ENCODE data around the gene PIK3R2. TPM values are rescaled to one million over a fixed set of nuclear protein-coding genes. Genes with fewer than 3 reads are reported as not detected.
A peak's percentile ranks its signal among the peaks of the same experiment; 100 is the strongest.

Gene PIK3R2
- total RNA-seq, 4 donors from 2014 or later = 19.7 to 45.4 (median 28.2) TPM

GRCh38 chr19:18135712-18136584 lies 17.0 kb upstream of the PIK3R2 start:
- DNase-seq = peak in 2 of 3 donors; percentile 88 to 89
- peak overlapping the region in 2 of 4 donors; percentile 59 to 71 for H3K27ac ChIP-seq

DNA sequence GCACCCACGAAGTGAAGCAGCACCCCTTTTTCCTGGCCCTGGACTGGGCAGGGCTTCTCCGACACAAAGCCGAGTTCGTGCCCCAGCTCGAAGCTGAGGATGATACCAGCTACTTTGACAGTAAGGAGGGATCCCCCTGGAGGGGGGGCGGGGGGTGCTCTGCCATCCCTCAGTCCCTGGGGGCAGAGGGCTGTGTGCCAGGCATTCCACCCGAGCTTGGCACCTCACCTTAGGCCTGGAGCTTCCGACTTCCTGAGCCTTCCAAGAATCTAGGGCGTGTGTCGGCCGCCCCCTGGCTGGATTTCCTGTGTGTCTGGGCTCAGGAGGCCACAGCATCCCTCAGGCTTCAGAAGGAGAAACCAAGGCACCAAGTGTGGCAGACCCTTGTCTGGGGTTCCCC lies 15.7 kb upstream of the PIK3R2 start:
- no peaks in the 10 kb centered on the region for H3K27me3 ChIP-seq
- DNase-seq = no peak
- no peaks in the 10 kb centered on the region for H3K9me3 ChIP-seq
- H3K27ac ChIP-seq = peak overlapping the region in 2 of 4 donors; percentile 59 to 71
- TF ChIP-seq POLR2A (IDR thresholded peaks at IDR 0.05) = no peak
- TF ChIP-seq CTCF (IDR thresholded peaks at IDR 0.05) = no peak
- H3K4me1 ChIP-seq = no peaks in the 10 kb centered on the region
- no peak overlapping the region for H3K4me3 ChIP-seq
- H3K36me3 ChIP-seq = peaks cover 0 to 75% (median 0%) of the 10 kb centered on the region in 3 donors

More at GRCh38 chr19:18135712-18136584, 17.0 kb upstream of the PIK3R2 start:
- no peaks in the 10 kb centered on the region for H3K4me1 ChIP-seq
- H3K9me3 ChIP-seq = no peaks in the 10 kb centered on the region
- no peak overlapping the region for H3K4me3 ChIP-seq
- TF ChIP-seq POLR2A (IDR thresholded peaks at IDR 0.05) (no peak), CTCF (IDR thresholded peaks at IDR 0.05) (no peak)
- peaks cover 0 to 75% (median 0%) of the 10 kb centered on the region in 3 donors for H3K36me3 ChIP-seq
- no peaks in the 10 kb centered on the region for H3K27me3 ChIP-seq

DNA sequence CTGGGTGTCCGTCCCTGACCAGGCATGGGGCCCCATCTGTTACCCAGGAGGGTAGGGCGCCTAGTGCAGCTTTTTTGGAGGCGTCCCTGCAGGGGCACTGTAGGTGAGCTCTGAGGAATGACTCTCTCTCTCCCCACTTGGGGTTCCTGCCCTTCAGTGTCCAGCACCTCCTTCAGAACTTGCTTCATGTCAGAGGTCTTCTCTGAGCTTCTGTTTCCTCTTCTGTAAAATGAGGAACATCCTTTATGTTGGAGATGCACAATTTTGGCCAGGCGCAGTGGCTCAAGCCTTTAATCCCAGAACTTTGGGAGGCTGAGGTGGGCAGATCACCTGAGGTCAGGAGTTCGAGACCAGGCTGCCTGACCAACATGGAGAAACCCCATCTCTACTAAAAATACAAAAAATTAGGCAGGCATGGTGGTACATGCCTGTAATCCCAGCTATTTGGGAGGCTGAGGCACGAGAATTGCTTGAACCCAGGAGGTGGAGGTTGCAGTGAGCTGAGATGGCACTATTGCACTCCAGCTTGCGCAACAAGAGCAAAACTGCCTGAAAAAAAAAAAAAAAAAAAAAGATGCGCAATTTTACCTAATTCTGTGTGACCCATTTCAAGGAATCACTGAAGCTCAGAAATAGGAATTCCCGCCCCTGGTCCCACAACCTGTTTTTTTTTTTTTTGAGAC lies 15.2 kb upstream of the PIK3R2 start:
- TF ChIP-seq CTCF (IDR thresholded peaks at IDR 0.05) = no peak
- no peak for TF ChIP-seq POLR2A (IDR thresholded peaks at IDR 0.05)
- Histone ChIP-seq H3K9me3 (no peaks in the 10 kb centered on the region), H3K4me1 (no peaks in the 10 kb centered on the region), H3K4me3 (no peak overlapping the region), H3K27ac (no peak overlapping the region), H3K36me3 (peaks cover 0 to 75% (median 0%) of the 10 kb centered on the region in 3 donors), H3K27me3 (no peaks in the 10 kb centered on the region)
- DNase-seq = no peak

GRCh38 chr19:18140473-18140872 lies 12.5 kb upstream of the PIK3R2 start:
- no peak for TF ChIP-seq POLR2A (IDR thresholded peaks at IDR 0.05)
- no peak for TF ChIP-seq CTCF (IDR thresholded peaks at IDR 0.05)
- no peaks in the 10 kb centered on the region for H3K27me3 ChIP-seq
- no peaks in the 10 kb centered on the region for H3K4me1 ChIP-seq
- no peaks in the 10 kb centered on the region for H3K9me3 ChIP-seq
- no peak overlapping the region for H3K4me3 ChIP-seq
- H3K27ac ChIP-seq = no peak overlapping the region
- DNase-seq = no peak
- peaks cover 0 to 81% (median 0%) of the 10 kb centered on the region in 3 donors for H3K36me3 ChIP-seq

GRCh38 chr19:18141031-18141430 lies 11.9 kb upstream of the PIK3R2 start:
- Histone ChIP-seq H3K9me3 (no peaks in the 10 kb centered on the region), H3K36me3 (peaks cover 0 to 87% (median 0%) of the 10 kb centered on the region in 3 donors), H3K27ac (no peak overlapping the region), H3K4me3 (no peak overlapping the region), H3K4me1 (no peaks in the 10 kb centered on the region), H3K27me3 (no peaks in the 10 kb centered on the region)
- TF ChIP-seq CTCF (IDR thresholded peaks at IDR 0.05) = no peak
- no peak for TF ChIP-seq POLR2A (IDR thresholded peaks at IDR 0.05)
- no peak for DNase-seq

Measured in Peyer's patch (tissue), 4 donors.